Ovary (tissue), 9 donors: ENCODE data around the gene CRB2. TPM values are rescaled to one million over a fixed set of nuclear protein-coding genes. Genes with fewer than 3 reads are reported as not detected.
"Not testable (repeated sequence)": the region's sequence is repeated elsewhere in the genome, so short reads cannot be mapped to it uniquely, and the experiment has no call there.

Source experiments
- DNase-seq, 5 donors: peaks; one replicate each; pipeline ENCODE4 v3.0.0-alpha.2; 2019 to 2020
- H3K27ac ChIP-seq, 2 donors: fragments of 200-600 bp; one replicate each; pipeline versions ENCODE4 v1.5.1 to v1.8.0; 2019 to 2022
- H3K27me3 ChIP-seq: fragments of 200-600 bp; one replicate; pipeline ENCODE4 v1.8.0; 2022
- H3K36me3 ChIP-seq: fragments of 200-600 bp; sonication (generic); one replicate; pipeline ENCODE4 v1.5.1; 2019
- H3K4me1 ChIP-seq: one replicate; pipeline ENCODE4 v1.8.1; 2013; ENCODE audit warnings: mild to moderate bottlenecking, moderate library complexity; ENCODE audit not compliant: insufficient read depth
- H3K4me3 ChIP-seq: fragments of 200-600 bp; sonication (generic); one replicate; pipeline ENCODE4 v1.5.1; 2017
- H3K9me3 ChIP-seq, 2 donors: fragments of 200-600 bp in 1 of 2; sonication (generic) in 1 of 2; one replicate each; pipeline versions ENCODE4 v1.5.1 to v1.8.1; 2013 to 2019; ENCODE audit warnings: mild to moderate bottlenecking in 1 of 2, moderate library complexity in 1 of 2
- EP300 ChIP-seq: sonication (generic); formaldehyde crosslinking; IDR thresholded peaks from one replicate; pipeline ENCODE4 v1.6.1; 2017; ENCODE audit warnings: antibody characterized with exemption
- POLR2A ChIP-seq: fragments of 450-650 bp; IDR thresholded peaks from one replicate; pipeline ENCODE4 v1.6.1; 2017; ENCODE audit warnings: antibody characterized with exemption, mild to moderate bottlenecking, moderate library complexity
- WGBS, 3 donors: extraction: QIAGEN DNeasy Blood & Tissue Kit in 1 of 3; methylation state at CpG; one replicate each; pipeline versions ENCODE4 v1.1.5 to v1.1.7; 2013 to 2017; 5-methylcytosine and 5-hydroxymethylcytosine counted together
- intact Hi-C, 4 donors: fragments of 100-400 bp; cut with DNase I; formaldehyde crosslinking; loops; one replicate each; pipeline versions ENCODE4 v1.11.0 to v1.15.1; 2022 to 2023
- polyA plus RNA-seq, 2 donors: library from polyadenylated mRNA; stranded (reverse); fragments of 200-250 nt in 1 of 2; fragments of 350-450 nt in 1 of 2; fragmentation: Illumina TruSeq in 1 of 2; extraction: RNeasy Lipid Tissue Mini Kit (QIAGEN cat#74804) in 1 of 2; gene quantifications; one replicate each; pipeline ENCODE4 v1.2.3, GENCODE V29; 2013 to 2014
- total RNA-seq, 7 donors: library from RNA; depleted of rRNA in 2 of 7; stranded (reverse); fragments of >200 nt in 2 of 7; fragmentation: NEBNext Ultra II Directional in 3 of 7; extraction: Animal tissue kit (Norgen Biotek cat#: 25700) in 3 of 7; gene quantifications; one replicate each; pipeline versions ENCODE4 v1.1.0 to v1.2.4, GENCODE V29; 2016 to 2023
- TF ChIP-seq, protein P1 (sequence below), 3 donors: fragments of 450-650 bp in 2 of 3; fragments of 200-600 bp in 1 of 3; IDR thresholded peaks; one replicate each; pipeline versions ENCODE4 v1.5.1 to v1.8.0; 2016 to 2022; ENCODE audit warnings: antibody characterized with exemption in 3 of 3, mild to moderate bottlenecking in 1 of 3
- donor health status: DM: no; HTN: no; CAD: no; lungs with moderate emphysema.
- donor health status: DM: no; HTN: no; CAD: no.
- donor health status: Bipolar disorder and iron deficiency.
- donor health status: DM: yes; HTN: yes; CAD: no.
- donor health status: DM: no; HTN: no; CAD: no.
- donor health status: DM: yes; HTN: yes; CAD: no.

The CRB2 gene
- total and polyA plus RNA-seq, 9 donors = 0.13 to 20.4 (median 0.48) TPM

DNA sequence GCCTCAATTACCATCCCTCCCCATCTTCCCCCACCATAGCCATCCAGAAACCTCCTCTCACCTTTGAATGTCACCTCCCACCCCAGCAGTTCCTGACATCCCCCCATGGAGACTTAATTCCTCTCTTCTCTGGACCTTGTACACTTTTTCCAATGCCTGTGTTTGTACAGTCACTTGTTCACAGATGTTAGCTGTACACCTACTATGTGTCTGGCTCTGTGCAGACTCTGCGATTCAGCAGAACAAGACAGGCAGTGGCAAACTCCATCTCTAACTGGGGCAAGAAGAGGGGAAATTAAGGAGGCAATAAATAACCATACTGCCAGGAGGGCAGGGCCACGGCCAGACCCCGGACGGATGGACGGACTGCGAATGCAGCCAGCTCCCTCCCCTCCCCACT, 29.8 kb upstream of the CRB2 start:
- WGBS, 3 donors = 34 to 40% (median 35%) methylated on average over 6 of the region's 6 CpGs
- intact Hi-C loops = no loop called here
- Histone ChIP-seq H3K4me1 (no peaks in the 10 kb centered on the region), H3K27me3 (no peaks in the 10 kb centered on the region), H3K36me3 (no peaks in the 10 kb centered on the region), H3K9me3 (no peaks in the 10 kb centered on the region), H3K4me3 (no peak overlapping the region), H3K27ac (no peak overlapping the region)
- TF ChIP-seq POLR2A = no peak
- no peak for DNase-seq

DNA sequence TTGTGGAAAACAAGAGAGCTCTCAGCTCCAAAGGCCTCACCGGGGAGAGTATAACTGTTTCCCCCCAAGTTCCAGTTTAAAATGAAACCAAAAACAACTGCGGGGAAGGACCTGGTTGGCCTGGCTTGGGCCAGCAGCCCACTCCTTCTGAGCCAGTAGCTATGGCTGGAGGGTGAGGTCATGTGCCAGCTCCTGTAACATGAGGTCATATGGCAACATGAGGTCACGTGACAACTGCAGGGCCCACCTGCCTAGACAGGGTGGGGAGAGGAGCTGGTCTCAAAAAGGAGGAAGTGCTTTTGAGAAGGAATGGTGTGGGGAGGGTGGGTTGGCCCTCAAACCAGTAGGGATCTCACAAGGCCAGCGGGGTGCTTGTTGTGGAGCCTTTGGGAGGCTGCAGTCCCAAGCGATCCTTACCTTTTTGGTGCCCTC, 29.3 kb upstream of the CRB2 start:
- WGBS, 3 donors = 50 to 60% (median 55%) methylated on average over 5 of the region's 5 CpGs
- H3K4me3 ChIP-seq = no peak overlapping the region
- no peaks in the 10 kb centered on the region for H3K36me3 ChIP-seq
- no peak for DNase-seq
- H3K9me3 ChIP-seq = no peaks in the 10 kb centered on the region
- no peak for TF ChIP-seq POLR2A
- TF ChIP-seq EP300 = no peak
- TF ChIP-seq, protein P1, sequence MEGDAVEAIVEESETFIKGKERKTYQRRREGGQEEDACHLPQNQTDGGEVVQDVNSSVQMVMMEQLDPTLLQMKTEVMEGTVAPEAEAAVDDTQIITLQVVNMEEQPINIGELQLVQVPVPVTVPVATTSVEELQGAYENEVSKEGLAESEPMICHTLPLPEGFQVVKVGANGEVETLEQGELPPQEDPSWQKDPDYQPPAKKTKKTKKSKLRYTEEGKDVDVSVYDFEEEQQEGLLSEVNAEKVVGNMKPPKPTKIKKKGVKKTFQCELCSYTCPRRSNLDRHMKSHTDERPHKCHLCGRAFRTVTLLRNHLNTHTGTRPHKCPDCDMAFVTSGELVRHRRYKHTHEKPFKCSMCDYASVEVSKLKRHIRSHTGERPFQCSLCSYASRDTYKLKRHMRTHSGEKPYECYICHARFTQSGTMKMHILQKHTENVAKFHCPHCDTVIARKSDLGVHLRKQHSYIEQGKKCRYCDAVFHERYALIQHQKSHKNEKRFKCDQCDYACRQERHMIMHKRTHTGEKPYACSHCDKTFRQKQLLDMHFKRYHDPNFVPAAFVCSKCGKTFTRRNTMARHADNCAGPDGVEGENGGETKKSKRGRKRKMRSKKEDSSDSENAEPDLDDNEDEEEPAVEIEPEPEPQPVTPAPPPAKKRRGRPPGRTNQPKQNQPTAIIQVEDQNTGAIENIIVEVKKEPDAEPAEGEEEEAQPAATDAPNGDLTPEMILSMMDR (IDR thresholded peaks at IDR 0.05) = no peak
- no peaks in the 10 kb centered on the region for H3K27me3 ChIP-seq
- no peak overlapping the region for H3K27ac ChIP-seq
- no peaks in the 10 kb centered on the region for H3K4me1 ChIP-seq
- intact Hi-C loops = no loop called here

DNA sequence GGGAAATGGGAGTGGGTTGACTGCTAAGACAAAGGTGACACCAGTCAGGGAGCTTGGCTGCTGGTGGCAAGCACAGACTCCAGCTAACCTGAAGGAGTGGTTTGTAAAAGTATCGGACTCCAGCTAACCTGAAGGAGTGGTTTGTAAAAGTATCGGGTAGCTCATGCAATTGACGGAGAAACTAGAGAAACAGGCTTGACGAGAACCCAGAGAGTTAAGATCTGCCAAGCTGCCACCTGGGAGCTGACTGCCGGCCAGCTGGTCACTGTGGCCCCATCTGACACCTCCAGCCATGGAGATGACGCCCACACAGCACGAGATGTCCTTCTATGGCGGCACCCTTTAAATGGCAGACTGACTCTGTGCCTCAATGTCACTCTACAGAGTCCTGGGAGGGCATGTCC, 28.3 kb upstream of the CRB2 start:
- TF ChIP-seq POLR2A (no peak), EP300 (no peak)
- TF ChIP-seq, protein P1 (IDR thresholded peaks at IDR 0.05) = no peak
- Histone ChIP-seq H3K4me1 (no peaks in the 10 kb centered on the region), H3K4me3 (no peak overlapping the region)

DNA sequence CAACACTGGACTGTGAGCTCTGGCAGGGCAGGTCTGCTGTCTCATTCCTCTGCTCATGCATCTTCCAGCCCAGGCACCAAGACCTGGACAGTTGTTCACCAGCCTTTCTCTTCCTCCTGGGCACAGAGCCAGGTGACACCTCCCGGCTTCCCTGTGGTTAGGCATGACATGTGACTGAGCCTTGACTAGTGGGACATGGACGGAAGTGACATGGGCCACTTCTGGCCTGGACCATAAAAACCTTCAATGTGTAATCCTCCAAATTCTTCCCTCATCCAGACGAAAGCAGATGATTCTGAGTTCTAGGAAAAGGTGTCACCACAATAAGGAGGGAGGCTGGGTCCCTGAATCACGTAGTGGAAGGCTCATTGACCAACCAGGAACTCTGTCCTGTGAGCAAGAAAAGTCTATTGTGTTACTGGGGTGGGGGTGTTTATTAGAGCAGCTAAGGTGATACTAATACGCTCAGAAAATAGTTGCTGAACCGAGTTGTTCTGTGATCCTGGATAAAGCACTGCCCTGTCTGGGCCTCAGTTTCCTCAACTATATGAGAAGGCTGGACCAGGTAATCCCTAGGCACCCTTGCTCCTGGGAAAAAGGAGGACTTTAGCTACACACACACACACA, 26.6 kb upstream of the CRB2 start:
- TF ChIP-seq, protein P1 (IDR thresholded peaks at IDR 0.05) = no peak
- TF ChIP-seq POLR2A (no peak), EP300 (no peak)
- H3K9me3 ChIP-seq = no peaks in the 10 kb centered on the region
- H3K27ac ChIP-seq = no peak overlapping the region
- no peak for DNase-seq
- intact Hi-C loops = no loop called here
- no peaks in the 10 kb centered on the region for H3K27me3 ChIP-seq
- 79 to 90% (median 83%) methylated on average over 6 of the region's 6 CpGs for WGBS, 3 donors
- H3K4me1 ChIP-seq = no peaks in the 10 kb centered on the region
- H3K4me3 ChIP-seq = no peak overlapping the region
- H3K36me3 ChIP-seq = no peaks in the 10 kb centered on the region

More for the DNA sequence above, 28.3 kb upstream of the CRB2 start:
- intact Hi-C loops = no loop called here
- H3K27me3 ChIP-seq = no peaks in the 10 kb centered on the region
- H3K36me3 ChIP-seq = no peaks in the 10 kb centered on the region
- H3K27ac ChIP-seq = no peak overlapping the region
- DNase-seq = no peak
- 82 to 89% (median 85%) methylated on average over 8 of the region's 8 CpGs for WGBS, 3 donors
- no peaks in the 10 kb centered on the region for H3K9me3 ChIP-seq

DNA sequence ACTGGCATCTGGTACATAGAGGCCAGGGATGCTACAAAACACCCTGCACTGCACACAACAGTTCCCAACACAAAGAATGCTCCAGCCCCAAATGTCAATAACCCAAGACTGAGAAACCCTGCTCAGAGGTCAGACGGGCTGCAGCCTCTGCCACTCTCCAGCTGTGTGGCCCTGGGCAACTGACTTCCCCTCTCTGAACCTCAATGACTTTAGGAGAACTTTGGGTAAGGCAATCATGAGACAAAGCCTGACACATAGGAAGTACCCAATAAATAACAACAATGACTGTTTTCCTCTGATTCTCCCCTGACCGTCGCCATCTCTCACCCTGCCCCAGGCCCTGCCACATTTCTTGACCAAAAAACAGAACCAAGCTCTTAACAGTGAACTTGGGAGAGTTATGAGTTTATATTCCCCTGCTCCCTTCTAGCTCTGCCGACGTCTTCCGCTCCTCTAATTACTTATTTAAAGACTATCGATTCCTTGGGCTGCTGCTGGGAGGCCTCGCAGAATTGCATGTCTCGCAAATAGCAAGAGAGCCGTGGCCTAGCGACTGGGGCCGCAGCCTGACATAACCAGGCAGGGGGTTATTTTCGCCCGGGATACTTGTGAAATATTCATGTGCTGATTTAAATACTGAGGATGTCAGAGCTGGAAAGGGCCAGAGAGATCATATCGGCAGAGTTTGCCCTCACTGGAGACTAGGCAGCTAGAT, 24.5 kb upstream of the CRB2 start:
- no peaks in the 10 kb centered on the region for H3K36me3 ChIP-seq
- H3K9me3 ChIP-seq = no peaks in the 10 kb centered on the region
- no peaks in the 10 kb centered on the region for H3K4me1 ChIP-seq
- H3K27me3 ChIP-seq = no peaks in the 10 kb centered on the region
- 88 to 90% (median 89%) methylated on average over 15 of the region's 15 CpGs for WGBS, 3 donors
- no peak overlapping the region for H3K4me3 ChIP-seq
- intact Hi-C loops = no loop called here
- TF ChIP-seq EP300 = no peak
- TF ChIP-seq, protein P1 (IDR thresholded peaks at IDR 0.05) = no peak
- no peak for TF ChIP-seq POLR2A
- DNase-seq = no peak
- H3K27ac ChIP-seq = no peak overlapping the region

DNA sequence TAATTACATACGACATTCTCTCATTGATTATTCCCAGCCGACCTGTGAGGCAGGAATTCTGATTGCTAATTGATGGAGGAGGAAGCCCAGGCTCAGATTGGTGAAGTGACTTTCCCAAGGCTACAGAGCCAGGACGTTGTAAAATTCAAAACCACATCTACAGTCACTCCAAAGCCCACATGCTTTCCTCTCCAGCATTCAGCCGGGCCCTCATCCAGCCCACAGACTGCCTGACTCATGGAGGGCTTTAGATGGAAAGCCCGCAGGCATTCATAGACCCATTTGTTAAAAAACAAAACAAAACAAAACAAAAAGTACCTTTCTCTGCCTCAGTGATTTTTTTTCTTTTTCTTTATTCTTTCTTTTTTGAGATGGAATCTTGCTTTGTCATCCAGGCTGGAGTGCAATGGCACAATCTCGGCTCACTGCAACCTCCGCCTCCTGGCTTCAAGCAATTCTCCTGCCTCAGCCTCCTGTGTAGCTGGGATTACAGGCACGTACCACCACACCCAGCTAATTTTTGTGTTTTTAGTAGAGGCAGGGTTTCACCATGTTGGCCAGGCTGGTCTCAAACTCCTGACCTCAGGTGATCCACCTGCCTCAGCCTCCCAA, 22.8 kb upstream of the CRB2 start:
- intact Hi-C loops, DNase-seq: not testable (repeated sequence)
- WGBS, 3 donors = 62 to 71% (median 70%) methylated on average over 8 of the region's 8 CpGs

More for the DNA sequence above, 22.8 kb upstream of the CRB2 start:
- not testable (repeated sequence) for H3K27ac ChIP-seq, H3K27me3 ChIP-seq, H3K4me1 ChIP-seq, H3K4me3 ChIP-seq, H3K9me3 ChIP-seq, H3K36me3 ChIP-seq
